CD4-positive, alpha-beta T cell treated with Interleukin-4 for 4 hours (primary cell): ENCODE results near the gene ARHGDIG.

Source experiments
- DNase-seq: peaks from one replicate; pipeline ENCODE4 v3.0.0-alpha.2; 2020

Gene ARHGDIG

DNA sequence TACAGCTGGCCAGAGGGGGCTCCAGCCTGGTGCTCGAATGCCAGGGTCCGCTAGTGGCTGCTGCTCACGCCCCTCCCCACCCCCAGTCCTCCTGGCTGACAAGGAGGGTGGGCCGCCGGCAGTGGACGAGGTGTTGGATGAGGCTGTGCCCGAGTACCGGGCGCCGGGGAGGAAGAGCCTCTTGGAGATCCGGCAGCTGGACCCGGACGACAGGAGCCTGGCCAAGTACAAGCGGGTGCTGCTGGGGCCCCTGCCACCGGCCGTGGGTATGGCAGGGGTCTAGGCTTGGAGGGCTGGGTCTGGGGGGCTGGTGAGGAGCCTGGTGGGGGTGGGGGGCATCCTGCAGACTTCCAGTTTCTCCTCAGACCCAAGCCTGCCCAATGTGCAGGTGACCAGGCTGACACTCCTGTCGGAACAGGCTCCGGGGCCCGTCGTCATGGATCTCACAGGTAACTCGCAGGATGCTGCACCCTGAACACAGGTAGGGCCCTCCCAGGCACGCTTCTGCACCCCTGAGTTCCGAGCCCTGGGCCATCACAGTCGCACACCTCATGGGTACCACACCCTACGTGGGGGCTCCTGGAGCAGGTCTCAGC is 1.4 kb downstream of the ARHGDIG start:
- no peak for DNase-seq

DNA sequence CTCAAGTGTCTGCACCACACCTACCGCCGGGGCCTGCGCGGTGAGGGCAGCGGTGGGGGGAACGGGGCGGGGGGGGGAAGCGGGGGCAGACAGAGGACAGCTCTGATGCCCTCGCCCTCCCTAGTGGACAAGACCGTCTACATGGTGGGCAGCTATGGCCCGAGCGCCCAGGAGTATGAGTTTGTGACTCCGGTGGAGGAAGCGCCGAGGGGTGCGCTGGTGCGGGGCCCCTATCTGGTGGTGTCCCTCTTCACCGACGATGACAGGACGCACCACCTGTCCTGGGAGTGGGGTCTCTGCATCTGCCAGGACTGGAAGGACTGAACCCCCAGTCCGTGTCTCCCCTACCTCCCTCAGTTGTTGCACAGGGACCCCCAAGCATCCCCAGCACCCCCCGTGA is 2.1 kb downstream of the ARHGDIG start:
- DNase-seq = no peak

DNA sequence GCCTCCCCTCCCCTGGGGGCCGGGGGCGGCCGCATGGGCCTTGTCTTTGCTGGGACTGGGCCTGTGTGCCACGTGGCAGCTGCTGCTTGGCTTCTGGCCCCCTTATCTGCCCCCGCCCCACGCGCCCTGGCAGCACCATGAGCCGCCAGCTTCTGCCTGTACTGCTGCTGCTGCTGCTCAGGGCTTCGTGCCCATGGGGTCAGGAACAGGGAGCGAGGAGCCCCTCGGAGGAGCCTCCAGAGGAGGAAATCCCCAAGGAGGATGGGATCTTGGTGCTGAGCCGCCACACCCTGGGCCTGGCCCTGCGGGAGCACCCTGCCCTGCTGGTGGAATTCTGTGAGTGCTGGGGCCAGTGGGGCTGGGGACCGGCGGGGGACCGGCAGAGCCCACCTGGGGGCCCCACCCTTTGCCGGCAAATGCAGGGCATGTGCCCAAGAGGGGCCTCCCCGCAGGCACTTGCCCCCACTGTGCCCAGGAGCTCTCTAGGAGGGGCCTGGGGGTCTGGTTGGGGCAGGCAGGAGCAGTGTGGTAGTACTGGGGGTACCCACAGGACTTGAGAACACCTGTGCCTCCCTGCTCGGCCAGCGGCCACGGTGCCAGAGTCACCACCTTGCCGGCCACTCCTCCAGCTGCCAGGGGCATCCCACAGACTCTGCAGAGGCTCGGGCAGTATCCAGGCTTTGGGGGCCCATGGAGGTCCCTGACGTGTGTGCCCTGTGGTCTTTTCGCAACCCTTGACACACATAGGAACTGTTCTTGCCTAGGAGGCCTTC is 2.8 kb downstream of the ARHGDIG start, which contains the start of gene PDIA2:
Gene PDIA2 (plus strand): TSS at position 132 of the 773 bp plus-strand sequence. CDS start 6 bp downstream, at position 138.
- DNase-seq = no peak

DNA sequence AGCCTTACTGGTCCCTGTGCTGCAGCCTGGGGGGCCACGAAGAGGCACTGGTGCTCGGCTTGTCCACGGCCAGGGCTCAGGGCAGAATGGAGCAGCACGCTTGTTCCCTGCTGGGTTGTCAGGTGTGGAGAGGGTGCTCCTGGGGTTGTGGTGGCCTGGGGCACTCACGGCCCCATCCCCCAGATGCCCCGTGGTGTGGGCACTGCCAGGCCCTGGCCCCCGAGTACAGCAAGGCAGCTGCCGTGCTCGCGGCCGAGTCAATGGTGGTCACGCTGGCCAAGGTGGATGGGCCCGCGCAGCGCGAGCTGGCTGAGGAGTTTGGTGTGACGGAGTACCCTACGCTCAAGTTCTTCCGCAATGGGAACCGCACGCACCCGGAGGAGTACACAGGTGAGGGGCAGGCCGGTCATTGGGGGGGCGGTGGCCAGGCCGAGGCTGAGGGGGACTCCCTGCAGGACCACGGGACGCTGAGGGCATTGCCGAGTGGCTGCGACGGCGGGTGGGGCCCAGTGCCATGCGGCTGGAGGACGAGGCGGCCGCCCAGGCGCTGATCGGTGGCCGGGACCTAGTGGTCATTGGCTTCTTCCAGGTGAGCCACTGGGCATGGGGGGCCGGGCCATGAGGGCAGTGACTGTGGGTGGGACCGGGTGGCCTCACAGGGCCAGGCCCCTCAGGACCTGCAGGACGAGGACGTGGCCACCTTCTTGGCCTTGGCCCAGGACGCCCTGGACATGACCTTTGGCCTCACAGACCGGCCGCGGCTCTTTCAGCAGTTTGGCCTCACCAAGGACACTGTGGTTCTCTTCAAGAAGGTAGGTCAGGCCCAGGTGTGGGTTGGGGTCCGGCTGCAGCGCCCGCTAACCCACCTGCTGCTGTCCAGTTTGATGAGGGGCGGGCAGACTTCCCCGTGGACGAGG is 4.1 kb downstream of the ARHGDIG start:
- no peak for DNase-seq

DNA sequence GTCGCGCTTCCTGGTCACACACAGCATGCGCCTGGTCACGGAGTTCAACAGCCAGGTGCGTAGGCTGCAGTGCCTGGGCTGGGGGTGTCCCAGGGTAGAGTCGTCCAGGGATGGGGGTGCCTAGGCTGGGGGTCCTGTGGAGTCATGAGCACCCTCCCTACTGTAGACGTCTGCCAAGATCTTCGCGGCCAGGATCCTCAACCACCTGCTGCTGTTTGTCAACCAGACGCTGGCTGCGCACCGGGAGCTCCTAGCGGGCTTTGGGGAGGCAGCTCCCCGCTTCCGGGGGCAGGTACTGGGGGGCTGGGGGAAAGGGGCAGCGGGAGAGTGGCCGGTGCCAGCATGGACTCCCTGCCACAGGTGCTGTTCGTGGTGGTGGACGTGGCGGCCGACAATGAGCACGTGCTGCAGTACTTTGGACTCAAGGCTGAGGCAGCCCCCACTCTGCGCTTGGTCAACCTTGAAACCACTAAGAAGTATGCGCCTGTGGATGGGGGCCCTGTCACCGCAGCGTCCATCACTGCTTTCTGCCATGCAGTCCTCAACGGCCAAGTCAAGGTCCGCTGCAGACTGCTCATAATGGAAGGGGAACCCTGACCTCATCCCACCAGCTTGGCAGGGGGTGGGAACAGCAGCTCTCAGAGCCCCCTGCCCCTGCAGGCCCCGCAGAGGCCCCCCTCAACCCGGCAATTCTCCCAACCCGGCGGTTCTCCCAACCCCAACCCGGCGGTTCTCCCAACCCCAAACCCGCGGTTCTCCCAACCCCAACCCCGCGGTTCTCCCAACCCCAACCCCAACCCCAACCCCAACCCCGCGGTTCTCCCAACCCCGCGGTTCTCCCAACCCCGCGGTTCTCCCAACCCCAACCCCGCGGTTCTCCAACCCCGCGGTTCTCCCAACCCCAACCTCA is 5.0 kb downstream of the ARHGDIG start:
- DNase-seq = no peak

DNA sequence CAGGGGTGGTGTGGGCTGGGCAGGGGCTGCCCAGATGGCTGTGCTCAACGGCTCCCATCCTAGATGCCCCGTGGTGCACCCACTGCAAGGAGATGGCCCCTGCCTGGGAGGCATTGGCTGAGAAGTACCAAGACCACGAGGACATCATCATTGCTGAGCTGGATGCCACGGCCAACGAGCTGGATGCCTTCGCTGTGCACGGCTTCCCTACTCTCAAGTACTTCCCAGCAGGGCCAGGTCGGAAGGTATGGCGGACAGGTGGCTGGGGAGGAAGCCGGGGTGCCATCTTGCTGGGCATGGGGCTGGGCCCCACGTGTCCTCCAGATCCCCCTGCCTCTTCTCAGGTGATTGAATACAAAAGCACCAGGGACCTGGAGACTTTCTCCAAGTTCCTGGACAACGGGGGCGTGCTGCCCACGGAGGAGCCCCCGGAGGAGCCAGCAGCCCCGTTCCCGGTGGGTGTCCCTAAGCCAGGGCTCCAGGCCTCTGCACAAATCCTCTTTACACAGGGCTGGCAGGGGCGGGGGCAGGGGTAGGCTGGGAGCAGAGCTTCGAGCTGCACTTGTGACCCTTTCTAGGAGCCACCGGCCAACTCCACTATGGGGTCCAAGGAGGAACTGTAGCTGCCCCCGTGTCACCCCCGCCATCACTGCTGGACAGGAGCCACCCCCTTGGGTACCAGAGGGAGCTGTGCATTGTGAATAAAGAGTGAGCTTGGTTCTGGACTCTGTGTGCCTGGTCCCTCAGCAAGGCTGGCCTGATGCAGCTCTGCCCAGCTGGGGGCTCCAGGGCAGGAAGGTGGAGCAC is 6.3 kb downstream of the ARHGDIG start:
- DNase-seq = no peak

DNA sequence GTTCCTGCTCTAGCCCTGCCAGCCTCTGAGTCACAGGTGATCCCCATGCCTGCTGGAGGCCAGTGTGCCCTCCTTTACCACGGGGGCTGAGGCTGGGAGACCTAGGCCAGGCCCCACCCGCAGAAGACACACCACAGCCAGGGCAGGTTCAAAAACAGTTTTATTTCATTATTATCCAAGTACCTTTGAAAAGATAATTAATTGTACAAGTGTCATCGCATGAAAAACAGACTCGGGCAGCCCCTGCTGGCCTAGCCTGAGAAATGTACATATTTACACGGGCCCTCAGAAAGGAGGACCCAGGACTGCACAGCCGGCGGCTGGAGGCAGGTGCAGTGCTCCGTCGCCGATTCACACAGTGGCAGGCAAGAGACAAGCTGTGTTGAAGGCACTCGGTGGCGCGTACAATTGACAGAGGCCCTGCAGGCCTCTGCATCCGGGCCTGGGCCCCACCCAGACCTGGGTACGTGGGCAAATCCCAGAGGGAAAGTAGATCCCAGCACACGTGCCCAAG is 7.0 kb downstream of the ARHGDIG start:
- DNase-seq = no peak

DNA sequence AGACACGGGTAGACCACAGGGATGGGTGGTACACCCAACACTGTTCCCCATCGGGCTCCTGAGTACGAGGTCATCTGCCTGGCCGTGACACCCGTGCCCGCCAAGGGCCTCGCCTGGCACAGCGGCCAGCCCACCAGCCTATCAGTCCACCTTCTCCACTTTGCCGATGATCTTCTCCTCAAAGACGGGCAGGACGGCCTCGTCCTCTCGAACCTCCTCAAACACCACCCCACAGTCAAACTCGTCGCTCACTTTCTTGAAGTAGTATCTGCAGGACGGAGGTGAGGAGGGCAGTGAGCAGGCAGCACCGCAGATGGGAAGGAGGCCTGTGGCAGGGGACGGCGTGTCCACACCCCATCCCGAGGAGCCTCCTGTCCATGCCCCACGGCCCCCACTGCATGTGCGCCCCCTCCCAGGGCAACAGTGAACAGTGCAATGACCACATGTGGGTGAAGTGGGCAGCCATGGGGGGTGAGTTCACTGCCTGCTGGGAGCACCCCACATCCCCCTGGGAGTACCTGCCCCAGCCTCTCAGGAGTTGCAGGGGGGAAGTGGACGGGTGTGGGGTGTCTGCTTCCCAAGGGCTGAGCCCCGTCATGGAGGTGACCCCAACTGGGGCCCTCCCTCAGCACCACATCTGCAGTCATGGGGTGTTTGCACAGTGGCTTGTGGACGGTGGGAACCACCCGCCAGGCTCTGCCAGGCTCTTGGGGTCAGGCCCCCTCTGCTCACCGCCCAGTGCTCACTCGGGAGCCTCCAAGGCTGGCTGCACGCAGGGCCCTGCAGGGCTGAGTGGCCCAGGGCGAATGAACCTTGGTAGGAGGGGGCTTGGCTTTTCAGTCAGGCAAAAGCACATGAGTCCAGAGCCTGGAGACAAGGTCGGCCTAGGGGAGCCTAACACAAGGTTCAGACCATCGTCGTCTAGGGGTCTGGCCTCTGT is 7.9 kb downstream of the ARHGDIG start:
- no peak for DNase-seq

DNA sequence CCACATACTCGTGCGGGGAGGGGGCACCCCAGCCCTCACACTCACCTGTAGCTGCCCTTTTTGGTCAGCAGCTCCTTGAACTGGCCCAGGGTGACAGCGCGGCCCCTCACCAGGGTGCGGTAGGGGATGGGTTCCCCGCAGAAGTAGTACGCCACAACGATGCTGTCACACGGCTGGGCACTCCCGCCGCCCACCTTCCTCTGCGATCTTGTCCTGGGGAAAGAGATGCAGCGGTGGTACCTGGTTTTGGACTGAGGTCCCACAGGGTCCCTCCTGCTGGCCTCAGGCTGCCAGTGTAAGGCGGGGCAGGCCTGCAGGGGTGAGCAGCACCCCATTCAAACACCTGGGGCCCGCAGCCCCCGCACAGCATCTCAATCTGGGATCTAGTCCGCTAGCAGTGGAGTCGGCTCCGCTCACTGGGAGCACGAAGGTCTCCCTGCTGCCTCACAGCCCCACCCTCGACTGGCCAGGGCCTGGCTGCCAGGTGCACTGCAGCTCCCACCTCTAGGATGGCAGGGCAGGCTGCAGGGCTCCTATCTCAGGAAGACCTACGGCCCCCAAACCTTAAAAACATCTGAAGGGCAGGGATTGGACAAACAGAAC is 9.1 kb downstream of the ARHGDIG start:
- no peak for DNase-seq

DNA sequence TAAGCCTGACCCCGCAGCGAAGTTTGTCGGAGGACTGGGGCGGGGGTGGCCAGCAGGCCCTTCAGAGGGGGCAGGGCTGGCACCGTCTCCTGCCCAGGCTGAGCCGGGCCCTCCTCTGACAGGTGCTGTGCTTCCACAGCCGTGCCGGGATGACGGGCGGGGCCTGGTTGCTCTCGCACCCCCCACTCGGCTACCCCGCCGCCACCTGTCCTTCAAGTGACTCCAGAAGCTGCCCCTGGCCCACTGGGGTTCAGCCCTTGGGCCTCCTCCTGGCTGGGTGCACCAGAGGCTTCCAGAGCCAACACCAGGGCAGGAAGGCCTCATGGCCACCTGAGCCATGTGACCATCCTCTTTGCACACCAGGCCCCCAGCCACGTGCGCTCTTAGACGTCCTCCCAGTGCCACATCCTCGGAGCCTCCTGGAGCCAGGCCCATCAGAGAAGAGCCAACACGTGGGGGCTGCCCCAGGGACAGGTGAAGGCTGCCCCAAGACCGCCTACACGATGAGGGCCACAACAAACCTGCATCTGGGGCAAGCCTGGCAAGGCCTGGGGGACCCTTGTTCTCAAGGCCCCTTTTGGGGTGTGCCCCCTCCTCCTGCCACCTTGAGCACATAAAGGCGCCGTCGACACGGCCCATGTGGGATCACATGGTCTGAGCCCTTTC is 9.8 kb downstream of the ARHGDIG start:
- DNase-seq = no peak

DNA sequence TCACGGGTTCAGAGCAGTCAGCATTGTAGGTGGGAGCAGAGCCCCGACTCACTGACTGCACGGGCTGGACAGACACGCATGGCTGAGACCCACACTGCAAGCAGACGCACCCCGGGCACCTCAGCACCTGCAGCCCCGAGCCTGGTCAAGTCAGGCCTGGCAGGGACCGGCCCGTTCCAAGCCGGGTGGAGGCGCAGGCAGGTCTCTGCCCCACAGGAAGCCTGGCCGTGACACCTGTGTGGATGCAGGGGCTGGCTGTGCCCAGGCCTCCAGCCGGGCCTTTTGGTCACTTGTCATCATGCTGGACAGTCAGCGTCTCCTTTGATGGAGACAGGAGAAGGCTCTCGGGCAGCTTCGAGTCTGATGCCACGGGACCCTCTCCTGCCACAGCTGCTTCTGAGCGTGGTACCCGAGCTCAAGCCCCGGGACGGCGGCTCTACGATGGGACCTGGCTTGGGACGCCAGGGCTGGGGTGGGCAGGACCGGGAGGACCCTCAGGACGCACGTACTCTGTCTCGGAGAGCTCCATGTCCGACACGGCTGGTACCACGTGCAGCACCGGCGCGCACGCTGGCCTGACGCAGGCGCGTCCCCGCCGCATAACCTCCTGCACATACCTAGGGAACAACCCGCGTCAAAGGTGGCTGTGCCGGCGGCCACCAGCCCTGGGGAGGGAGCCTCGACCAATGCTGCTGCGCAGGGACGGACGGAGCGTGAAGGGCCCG is 10.5 kb downstream of the ARHGDIG start:
- no peak for DNase-seq

DNA sequence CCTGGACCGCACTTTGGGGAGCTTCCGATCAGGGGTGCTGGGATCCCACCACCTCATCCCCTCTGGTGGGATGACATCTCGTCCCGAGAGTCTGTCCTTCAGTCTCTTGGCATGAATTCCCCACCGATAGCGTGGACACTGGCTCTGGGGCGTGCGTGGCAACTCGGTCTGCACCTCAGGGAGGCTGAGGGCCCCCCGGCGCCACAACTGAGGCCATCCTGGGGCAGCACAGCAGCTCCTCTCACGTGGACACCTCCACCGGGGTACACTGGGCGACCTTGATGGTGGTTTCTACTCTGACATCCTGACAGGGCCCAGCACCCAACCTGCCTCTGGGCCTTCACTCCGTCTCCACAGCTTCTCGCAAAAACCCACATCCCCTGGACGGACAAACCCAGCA is 11.1 kb downstream of the ARHGDIG start:
- DNase-seq = no peak

DNA sequence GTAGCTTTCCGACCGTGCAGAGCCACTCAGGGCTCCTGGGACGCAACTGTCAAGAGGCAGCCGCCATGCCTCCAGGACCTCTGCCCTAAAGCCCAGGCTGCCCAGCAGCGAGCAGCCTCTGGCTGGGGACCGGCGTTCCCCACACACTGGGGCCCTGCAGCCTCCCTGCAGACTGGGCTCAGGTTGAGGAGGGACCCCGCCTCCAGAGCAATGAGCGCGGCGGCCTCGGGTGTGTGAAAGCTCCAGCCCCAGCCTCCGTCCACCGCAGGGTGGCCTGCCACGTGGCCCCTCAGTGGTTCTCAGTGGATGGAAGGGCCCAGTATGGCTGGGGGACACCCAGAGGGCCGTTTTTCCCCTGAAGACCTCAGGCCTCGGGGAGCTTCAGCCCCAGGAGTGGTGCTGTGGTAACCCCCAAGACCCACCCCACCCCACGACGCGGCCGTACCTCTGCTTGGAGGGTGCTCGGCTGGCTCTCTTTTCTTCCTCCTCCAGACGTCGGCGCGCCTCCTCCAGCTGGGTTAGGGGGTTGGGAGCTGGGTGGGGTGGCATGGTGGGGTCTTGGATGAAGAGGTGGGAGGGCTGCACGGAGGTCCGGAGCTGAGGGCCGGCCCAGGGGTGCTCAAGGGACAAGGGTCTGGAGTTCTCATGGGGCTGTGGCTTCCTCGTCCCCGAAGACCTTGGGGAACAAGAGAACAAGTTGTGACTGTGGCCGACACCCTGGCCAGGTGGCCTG is 12.8 kb downstream of the ARHGDIG start:
- no peak for DNase-seq

DNA sequence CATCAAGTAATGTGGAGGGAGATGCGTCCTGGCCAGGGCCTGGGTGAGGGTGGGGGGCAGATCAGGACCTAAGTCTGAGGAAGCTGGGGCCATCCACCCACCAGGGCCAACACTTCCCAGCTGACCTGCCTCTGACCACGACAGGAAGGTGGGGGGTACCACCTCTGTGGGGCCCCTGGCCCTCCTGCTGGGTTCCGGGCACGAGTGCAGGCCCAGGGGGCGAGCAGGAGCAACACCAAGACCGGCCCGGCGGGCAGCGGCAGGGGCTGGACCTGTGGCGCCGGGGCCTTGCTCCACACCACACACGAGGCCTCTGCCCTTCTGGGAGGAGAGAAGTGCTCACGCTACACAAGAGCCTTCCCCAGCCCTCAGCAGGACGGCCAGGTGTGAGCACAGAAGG is 15.9 kb downstream of the ARHGDIG start:
- DNase-seq = no peak

DNA sequence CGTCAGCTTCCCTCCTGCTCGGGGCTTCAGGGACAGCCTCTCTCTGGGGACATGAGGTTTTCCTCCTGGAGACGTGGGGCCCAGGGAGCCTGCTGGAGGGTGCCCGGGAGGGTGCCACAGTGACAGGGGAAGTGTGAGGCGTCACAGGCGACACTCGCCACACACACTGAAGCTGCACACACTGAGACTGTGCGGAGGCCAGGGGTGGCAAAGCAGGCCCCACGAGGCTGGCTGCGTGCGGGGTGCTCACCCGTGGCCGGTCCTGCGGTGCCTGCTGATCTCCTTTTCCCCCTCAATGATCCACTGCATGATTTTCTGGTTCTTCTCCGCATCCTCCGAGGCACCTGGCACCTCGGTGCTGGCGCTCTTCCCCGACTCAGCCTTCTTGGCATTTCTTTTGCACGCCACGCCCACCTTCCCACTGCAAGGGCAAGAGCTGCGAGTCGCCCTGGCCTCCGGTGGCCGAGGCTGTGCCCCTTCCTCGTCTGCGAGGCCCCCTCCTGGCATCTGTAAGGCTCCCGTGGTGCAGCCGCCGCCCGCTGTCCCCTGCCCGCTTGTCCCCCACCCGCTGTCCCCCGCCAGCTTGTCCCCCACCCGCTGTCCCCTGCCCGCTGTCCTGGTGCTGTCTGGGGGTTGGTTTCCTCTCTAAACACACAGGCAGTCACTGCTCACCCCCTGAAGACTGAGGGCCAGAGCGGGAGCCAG is 16.6 kb downstream of the ARHGDIG start:
- no peak for DNase-seq

DNA sequence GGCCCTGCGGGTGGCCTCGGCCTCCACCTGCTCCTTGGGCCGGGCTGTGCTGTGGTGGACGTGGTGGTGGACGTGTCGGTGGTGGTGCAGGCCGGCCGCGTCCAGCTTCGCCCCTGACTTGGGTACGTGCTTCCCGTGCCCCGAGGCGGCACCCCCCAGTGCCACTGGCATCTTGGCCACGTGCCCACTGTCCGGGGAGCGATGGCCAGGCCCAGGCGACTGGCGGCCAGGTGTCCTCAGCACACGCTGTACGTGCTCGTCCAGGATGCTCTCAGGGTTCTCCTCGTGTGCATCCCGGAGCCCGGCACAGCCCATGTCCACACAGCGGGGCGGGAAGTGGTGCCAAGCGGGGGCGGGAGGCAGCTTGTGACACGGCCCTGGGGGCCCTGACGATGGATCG is 17.4 kb downstream of the ARHGDIG start:
- DNase-seq = no peak

DNA sequence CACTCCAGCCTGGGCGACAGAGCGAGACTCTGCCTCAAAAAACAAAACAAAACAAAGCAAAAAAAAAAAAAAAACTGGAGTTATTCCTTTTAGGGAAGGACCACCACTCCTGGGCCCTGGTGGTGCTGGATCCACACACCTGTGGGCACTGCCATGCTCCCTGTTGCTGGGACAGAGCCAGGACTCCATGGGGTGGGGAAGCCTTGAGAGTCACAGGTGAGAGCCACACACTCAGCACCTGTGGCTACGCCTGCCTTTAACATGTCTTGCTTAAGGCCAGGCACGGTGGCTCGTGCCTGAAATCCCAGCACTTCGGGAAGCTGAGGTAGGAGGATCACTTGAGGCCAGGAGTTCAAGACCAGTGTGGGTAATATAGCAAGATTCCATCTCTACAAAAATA is 20.8 kb downstream of the ARHGDIG start:
- DNase-seq = no peak
